ENCODE data around the gene ALDH16A1. TPM values are rescaled to one million over a fixed set of nuclear protein-coding genes. Genes with fewer than 3 reads are reported as not detected.
A peak's percentile ranks its signal among the peaks of the same experiment; 100 is the strongest.

ALDH16A1 gene
- total and polyA plus RNA-seq, 2 of the 4 experiments (the other 2 are of a cell fraction), result 10.4 to 12.9 TPM

- TF ChIP-seq NFE2L2 (IDR thresholded peaks at IDR 0.05; ENCODE audit: low read depth, low read length) (no peak), ELK1 (IDR thresholded peaks at IDR 0.05; ENCODE audit: borderline replicate concordance, low read depth, low read length) (no peak), CHD1 (IDR thresholded peaks at IDR 0.05; ENCODE audit: low read depth, low read length) (no peak), MXI1 (IDR thresholded peaks at IDR 0.05; ENCODE audit: borderline replicate concordance, low read depth, low read length) (no peak), MAZ (IDR thresholded peaks at IDR 0.05; ENCODE audit: borderline replicate concordance, low read depth, low read length) (no peak), RFX5 (IDR thresholded peaks at IDR 0.05; ENCODE audit: low read depth, low read length) (no peak), RCOR1 (IDR thresholded peaks at IDR 0.05; ENCODE audit: insufficient replicate concordance, low read length) (no peak), FOS (IDR thresholded peaks at IDR 0.05; ENCODE audit: low read depth, low read length) (no peak), CTCF (conservative IDR thresholded peaks at IDR 0.05; ENCODE audit: low read depth, low read length) (no peak), CEBPB (IDR thresholded peaks at IDR 0.05; ENCODE audit: low read depth, low read length) (no peak)
- Histone ChIP-seq H2BK120ac (ENCODE audit: low read depth, low read length) (no peak overlapping the region), H3K36me3 (ENCODE audit: control insufficient read depth, insufficient read depth, low read length) (no peaks in the 10 kb centered on the region), H2AK5ac (ENCODE audit: low read depth, low read length) (peak overlapping the region; percentile 5; the same call in 1 of the 2 replicates), H4K91ac (ENCODE audit: insufficient read depth, low read depth, low read length) (no peak overlapping the region; the same call in 1 of the 2 replicates), H4K5ac (ENCODE audit: low read depth, low read length) (no peak overlapping the region), H2BK20ac (ENCODE audit: low read depth, low read length) (no peak overlapping the region), H2AK9ac (replicated peaks; ENCODE audit: low read depth, low read length, poor library complexity) (peak overlapping the region; percentile 85), H3K18ac (ENCODE audit: low read depth, low read length) (no peak overlapping the region), H3K9ac (ENCODE audit: low read depth, low read length) (no peak overlapping the region), H3K4me1 (ENCODE audit: control insufficient read depth, insufficient read depth, low read length) (peaks cover 12% of the 10 kb centered on the region; the same call in 1 of the 2 replicates), H4K8ac (ENCODE audit: low read depth in 2 of 2, low read length in 2 of 2) (peak overlapping the region in 1 of 2 experiments; percentile 58; a peak in 1 of 4 replicates), H2BK5ac (ENCODE audit: low read depth, low read length, poor library complexity, severe bottlenecking) (no peak overlapping the region), H3K27me3 (ENCODE audit: control insufficient read depth, insufficient read depth, low read length) (no peaks in the 10 kb centered on the region), H3K4ac (ENCODE audit: low read depth, low read length) (no peak overlapping the region), H2AFZ (replicated peaks; ENCODE audit: low read length, poor library complexity) (peak overlapping the region; percentile 78), H3K4me3 (ENCODE audit: insufficient read depth, low read depth, low read length) (no peak overlapping the region), H3K56ac (ENCODE audit: extremely low read depth, insufficient read depth, low read length) (no peak overlapping the region), H3K14ac (replicated peaks; ENCODE audit: low read depth, low read length) (no peak overlapping the region), H2BK15ac (ENCODE audit: low read depth, low read length) (no peak overlapping the region), H3K9me1 (ENCODE audit: insufficient read depth, low read length) (peaks cover 14% of the 10 kb centered on the region; the same call in 1 of the 2 replicates), H3K4me2 (ENCODE audit: low read depth, low read length) (no peak overlapping the region), H3K9me3 (ENCODE audit: control insufficient read depth, insufficient read depth, low read length) (no peaks in the 10 kb centered on the region), H3K79me1 (ENCODE audit: low read depth in 1 of 2, low read length in 2 of 2) (peaks cover 0 to 8% of the 10 kb centered on the region in 2 experiments; a peak in 2 of 4 replicates), H3K23ac (ENCODE audit: low read depth, low read length) (no peak overlapping the region), H3K27ac (ENCODE audit: insufficient read depth, low read length) (no peak overlapping the region), H4K20me1 (ENCODE audit: insufficient read depth, low read length) (no peaks in the 10 kb centered on the region)
- ChIA-PET POLR2A (ENCODE audit: unreplicated experiment) (no interaction called here), CTCF (interaction anchor here (1.3 kb wide), 1 partner anchor 74 kb away, joined by 5 read pairs; no protein-coding TSS in a partner anchor)
- intact Hi-C loops (cut with micrococcal nuclease) (no loop called here), in situ Hi-C loops (cut with MboI; ENCODE audit: low sequenced_read_pairs) (no loop called here), dilution Hi-C loops (cut with HindIII; ENCODE audit: low sequenced_read_pairs, unreplicated experiment) (no loop called here)
- DNase-seq (no peak), ATAC-seq (ENCODE audit: low read depth) (no peak)
- no TSS peak for BruUV-seq (replicated peaks)
- WGBS, 2 experiments (ENCODE audit: extremely low coverage in 2 of 2, insufficient read length in 1 of 2), result 80% methylated on average over 1 of the region's 9 CpGs; no CpG with 5 or more reads in 1 of the 2 experiments
Measured at GRCh38 chr19:49472936-49473335, 19.9 kb downstream of the ALDH16A1 start.

Data from IMR-90 (cell line).